Progenitor cell of endocrine pancreas (in vitro differentiated cells): ENCODE results near the gene OR56A5. TPM values are rescaled to one million over a fixed set of nuclear protein-coding genes. Genes with fewer than 3 reads are reported as not detected.

Experiments used
- DNase-seq: peaks from one replicate; pipeline ENCODE4 v3.0.0; 2021; ENCODE audit warnings: low spot score; ENCODE audit not compliant: unreplicated experiment
- H3K27ac Mint-ChIP-seq: 2 replicates; pipeline ENCODE4 v1.8.0; 2021; ENCODE audit warnings: mild to moderate bottlenecking, moderate library complexity, mixed read lengths
- H3K27me3 Mint-ChIP-seq: 2 replicates; pipeline ENCODE4 v1.8.0; 2021; ENCODE audit warnings: mixed read lengths
- H3K36me3 Mint-ChIP-seq: 2 replicates; pipeline ENCODE4 v1.8.0; 2022; ENCODE audit warnings: mixed read lengths; ENCODE audit not compliant: insufficient read depth
- H3K4me1 Mint-ChIP-seq: 2 replicates; pipeline ENCODE4 v1.8.0; 2021; ENCODE audit warnings: low read depth, mixed read lengths
- H3K4me3 Mint-ChIP-seq: 2 replicates; pipeline ENCODE4 v1.8.0; 2021; ENCODE audit warnings: low read depth, mild to moderate bottlenecking, moderate library complexity, mixed read lengths
- H3K9me3 Mint-ChIP-seq: 2 replicates; pipeline ENCODE4 v1.8.0; 2021; ENCODE audit warnings: low read depth, mixed read lengths
- total RNA-seq: library from RNA; stranded (reverse); gene quantifications from 2 replicates; pipeline ENCODE4 v1.2.1, GENCODE V29; 2021
- TF ChIP-seq, protein P1 (sequence below): fragments of 200-600 bp; sonication (generic); IDR thresholded peaks from one replicate; pipeline ENCODE4 v1.5.0; 2021; ENCODE audit warnings: antibody characterized with exemption, mild to moderate bottlenecking; ENCODE audit not compliant: unreplicated experiment

Gene OR56A5
- total RNA-seq, 1 donor from 2014 or later: not detected

DNA sequence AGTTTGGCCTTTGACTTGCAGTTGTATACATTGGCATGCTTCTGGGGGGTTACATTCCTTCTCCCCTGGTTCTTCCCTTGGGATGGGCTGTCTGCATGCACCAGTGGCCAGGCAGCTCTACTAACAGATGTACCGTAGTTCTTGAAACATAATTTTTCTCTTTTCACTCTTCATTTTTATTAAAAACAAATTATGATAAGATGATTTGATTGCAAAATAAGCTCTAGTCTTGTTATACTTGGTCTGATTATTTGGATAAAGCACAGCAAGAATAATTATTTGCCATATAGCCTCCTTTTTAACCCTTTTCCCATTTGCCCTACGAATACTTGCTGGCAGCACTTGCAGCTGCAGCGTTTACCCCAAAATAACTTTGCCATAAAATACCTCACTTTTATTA is 12.7 kb downstream of the OR56A5 start:
- no peak for DNase-seq
- H3K27me3 Mint-ChIP-seq: no peaks in the 10 kb centered on the region
- no peak overlapping the region for H3K4me3 Mint-ChIP-seq
- no peaks in the 10 kb centered on the region for H3K4me1 Mint-ChIP-seq
- TF ChIP-seq, protein P1, sequence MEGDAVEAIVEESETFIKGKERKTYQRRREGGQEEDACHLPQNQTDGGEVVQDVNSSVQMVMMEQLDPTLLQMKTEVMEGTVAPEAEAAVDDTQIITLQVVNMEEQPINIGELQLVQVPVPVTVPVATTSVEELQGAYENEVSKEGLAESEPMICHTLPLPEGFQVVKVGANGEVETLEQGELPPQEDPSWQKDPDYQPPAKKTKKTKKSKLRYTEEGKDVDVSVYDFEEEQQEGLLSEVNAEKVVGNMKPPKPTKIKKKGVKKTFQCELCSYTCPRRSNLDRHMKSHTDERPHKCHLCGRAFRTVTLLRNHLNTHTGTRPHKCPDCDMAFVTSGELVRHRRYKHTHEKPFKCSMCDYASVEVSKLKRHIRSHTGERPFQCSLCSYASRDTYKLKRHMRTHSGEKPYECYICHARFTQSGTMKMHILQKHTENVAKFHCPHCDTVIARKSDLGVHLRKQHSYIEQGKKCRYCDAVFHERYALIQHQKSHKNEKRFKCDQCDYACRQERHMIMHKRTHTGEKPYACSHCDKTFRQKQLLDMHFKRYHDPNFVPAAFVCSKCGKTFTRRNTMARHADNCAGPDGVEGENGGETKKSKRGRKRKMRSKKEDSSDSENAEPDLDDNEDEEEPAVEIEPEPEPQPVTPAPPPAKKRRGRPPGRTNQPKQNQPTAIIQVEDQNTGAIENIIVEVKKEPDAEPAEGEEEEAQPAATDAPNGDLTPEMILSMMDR: no peak
- peaks cover 6% of the 10 kb centered on the region for H3K9me3 Mint-ChIP-seq
- peaks cover 1% of the 10 kb centered on the region for H3K36me3 Mint-ChIP-seq
- H3K27ac Mint-ChIP-seq: no peak overlapping the region

DNA sequence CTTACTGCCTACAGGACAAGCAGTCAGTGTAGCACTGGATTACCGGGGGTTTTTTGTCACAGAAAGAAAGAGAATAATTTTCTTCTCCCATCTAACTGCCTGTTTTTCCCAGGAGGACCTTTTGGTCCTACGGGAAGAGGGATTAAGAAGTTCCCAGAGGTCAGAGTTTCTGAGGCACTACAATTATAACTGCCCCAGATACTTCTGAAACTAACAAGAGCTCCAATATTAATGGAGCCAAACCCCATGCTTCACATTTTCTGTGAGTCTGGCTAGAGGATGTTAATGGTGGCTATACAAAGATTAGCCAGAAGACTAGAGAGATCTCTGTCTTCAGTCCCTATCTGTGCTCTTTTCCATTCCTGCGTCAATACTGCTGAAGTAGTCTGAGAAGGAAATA is 26.3 kb downstream of the OR56A5 start, which contains the start of gene OR56A3:
Gene OR56A3, plus strand, starts transcription at position 301 of the 400 bp plus-strand sequence. CDS start 5,096 bp downstream, outside the sequence.
- DNase-seq: no peak
- no peak within 1 kb of the TSS for H3K4me3 Mint-ChIP-seq
- H3K36me3 Mint-ChIP-seq: no peaks in the 10 kb centered on the region
- H3K9me3 Mint-ChIP-seq: peaks cover 12% of the 10 kb centered on the region
- TF ChIP-seq, protein P1: no peak
- H3K27me3 Mint-ChIP-seq: no peaks in the 10 kb centered on the region
- H3K4me1 Mint-ChIP-seq: no peaks in the 10 kb centered on the region
- H3K27ac Mint-ChIP-seq: no peak within 1 kb of the TSS

DNA sequence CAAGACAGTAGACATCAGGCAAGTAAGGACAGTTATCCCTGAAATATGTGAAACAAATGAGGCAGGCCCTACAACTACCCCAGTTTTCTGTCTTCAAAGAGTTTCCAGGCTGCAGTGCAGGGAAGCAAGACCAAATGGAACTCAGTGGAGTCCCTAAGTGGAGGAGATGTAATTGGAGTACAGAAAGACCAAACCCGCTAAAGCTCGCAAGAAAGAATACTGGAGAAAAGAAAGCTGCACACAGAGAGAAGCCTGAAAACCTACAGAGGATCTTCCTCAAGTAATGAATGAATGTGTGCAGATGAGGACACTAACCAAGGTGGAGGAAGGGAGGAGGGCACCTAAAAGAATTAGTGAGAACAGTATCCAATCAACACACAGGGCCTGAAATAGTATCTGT is 27.5 kb downstream of the OR56A5 start:
- H3K27me3 Mint-ChIP-seq: no peaks in the 10 kb centered on the region
- H3K27ac Mint-ChIP-seq: no peak overlapping the region
- TF ChIP-seq, protein P1: no peak
- no peaks in the 10 kb centered on the region for H3K36me3 Mint-ChIP-seq
- H3K9me3 Mint-ChIP-seq: peaks cover 20% of the 10 kb centered on the region
- DNase-seq: no peak
- no peak overlapping the region for H3K4me3 Mint-ChIP-seq
- H3K4me1 Mint-ChIP-seq: no peaks in the 10 kb centered on the region

DNA sequence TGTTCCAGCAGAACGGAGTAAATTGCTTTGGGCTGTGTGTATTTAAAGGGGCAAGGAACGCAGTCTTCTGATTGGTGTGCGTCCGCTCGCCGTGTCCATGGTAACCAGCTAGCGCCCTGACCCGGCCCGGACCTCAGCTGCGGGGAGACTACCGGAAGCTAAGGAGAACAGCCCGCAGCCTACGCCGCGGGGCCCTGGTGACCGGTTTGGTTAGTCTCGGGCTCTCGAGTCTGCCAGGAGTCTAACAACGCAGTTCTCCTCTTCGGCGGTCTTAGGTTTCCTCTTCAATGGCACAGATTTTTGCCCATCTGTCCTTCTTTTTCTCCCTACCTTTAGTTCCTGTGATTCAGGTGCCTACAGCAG is 29.7 kb downstream of the OR56A5 start:
- no peak for DNase-seq
- Mint-ChIP-seq H3K4me1 (no peaks in the 10 kb centered on the region), H3K36me3 (no peaks in the 10 kb centered on the region), H3K4me3 (no peak overlapping the region), H3K9me3 (peaks cover 20% of the 10 kb centered on the region), H3K27me3 (no peaks in the 10 kb centered on the region), H3K27ac (no peak overlapping the region)
- TF ChIP-seq, protein P1: no peak

DNA sequence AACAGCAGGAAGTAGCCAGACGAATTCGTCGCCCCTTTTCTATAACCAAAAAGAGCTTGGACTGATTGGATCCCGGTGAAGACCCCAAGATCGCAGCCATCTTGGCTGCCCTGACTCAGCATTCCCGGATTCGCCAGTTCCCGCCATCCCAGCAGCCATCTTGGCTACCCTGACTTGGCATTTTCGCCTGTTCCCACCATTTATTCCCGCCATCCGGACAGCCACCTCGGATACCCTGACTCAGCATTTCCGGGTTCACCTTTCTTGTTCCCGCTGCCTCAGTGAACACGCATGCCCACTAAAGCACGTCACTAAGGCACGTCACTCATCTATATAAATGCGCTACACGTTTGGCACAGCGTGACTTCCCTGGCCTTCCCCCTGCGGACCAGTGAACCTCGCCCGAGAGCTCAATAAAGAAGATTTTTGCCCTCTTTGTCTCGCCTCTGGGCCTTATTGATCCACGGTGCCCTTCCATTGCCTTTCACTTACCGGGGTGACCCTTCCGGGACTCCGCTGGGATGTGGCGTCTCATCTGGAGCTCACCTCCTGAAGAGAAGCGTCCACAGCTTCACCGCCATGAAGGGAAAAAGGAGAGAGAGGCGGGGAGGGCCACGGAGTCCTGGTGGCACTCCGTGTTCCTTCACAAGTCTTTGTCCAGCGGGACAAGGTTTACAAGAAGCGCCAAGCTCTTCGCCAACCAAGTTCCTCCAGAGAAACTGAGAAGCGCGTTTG is 30.3 kb downstream of the OR56A5 start:
- no peak for DNase-seq
- Mint-ChIP-seq H3K4me1 (no peaks in the 10 kb centered on the region), H3K27me3 (no peaks in the 10 kb centered on the region), H3K9me3 (peaks cover 25% of the 10 kb centered on the region), H3K27ac (no peak overlapping the region), H3K36me3 (no peaks in the 10 kb centered on the region), H3K4me3 (no peak overlapping the region)
- TF ChIP-seq, protein P1: no peak
